HCT116 (cell line): ENCODE data around the gene TRIM50. TPM values are rescaled to one million over a fixed set of nuclear protein-coding genes. Genes with fewer than 3 reads are reported as not detected.

Experiments
- ATAC-seq: fragments of 200-7000 bp; cut with Tn5 transposase; 2 replicates; pipeline ENCODE4 v1.9.1; 2020; ENCODE audit warnings: mild to moderate bottlenecking, moderate library complexity
- BruUV-seq: library from RNA; stranded (reverse); fragments of 400-500 nt; replicated peaks from 2 replicates; lab custom pipeline; 2021; lab: Mats Ljungman, UMichigan
- CTCF ChIA-PET: fragments of 300-600 bp; sonication (Branson Sonifier 250); formaldehyde crosslinking; loops from one replicate; lab custom pipeline; 2021; ENCODE audit warnings: antibody characterized with exemption; lab: Charles Lee
- POLR2A ChIA-PET: fragments of 300-600, 350-600 bp; sonication (Branson Sonifier 250); formaldehyde crosslinking; loops from one replicate; lab custom pipeline; 2021; ENCODE audit warnings: antibody characterized with exemption; lab: Charles Lee
- RAD21 ChIA-PET, 2 experiments: fragments of 300-600 bp; sonication (Branson Sonifier 250); formaldehyde crosslinking; loops; one replicate each; lab custom pipeline; 2023; ENCODE audit warnings: low total read pairs in 2 of 2; ENCODE audit not compliant: uncharacterized antibody in 2 of 2, unreplicated experiment in 2 of 2, low non-redundant PET in 1 of 2; lab: Charles Lee
- DNase-seq: peaks from one replicate; pipeline ENCODE4 v3.0.0-alpha.2; 2010; ENCODE audit warnings: low read depth, low spot score
- H2AFZ ChIP-seq: fragments of 200-600 bp; shearing (Covaris generic), sonication (generic); 2 replicates; pipeline ENCODE4 v1.6.1; 2017; ENCODE audit warnings: low read depth, mixed run types, mixed read lengths, antibody characterized with exemption, low read length; ENCODE audit not compliant: poor library complexity, severe bottlenecking
- H3K27ac ChIP-seq: 2 replicates; pipeline ENCODE4 v1.5.1; 2012; ENCODE audit warnings: low read depth, low read length
- H3K27me3 ChIP-seq: fragments of 200-600 bp; sonication (generic); 2 replicates; pipeline ENCODE4 v1.6.1; 2016; ENCODE audit warnings: mixed run types, low read length, mixed read lengths; ENCODE audit not compliant: insufficient read depth
- H3K36me3 ChIP-seq, 2 experiments: fragments of 200-500 bp in 1 of 2; fragments of 200-600 bp in 1 of 2; sonication (Bioruptor generic) in 1 of 2; sonication (generic) in 1 of 2; 2 replicates each; pipeline versions ENCODE4 v1.5.1 to v1.6.1; 2014 to 2016; ENCODE audit warnings: low read length in 2 of 2, inconsistent platforms in 1 of 2, mixed read lengths in 1 of 2, mixed run types in 1 of 2; ENCODE audit not compliant: insufficient read depth in 2 of 2, control insufficient read depth in 1 of 2
- H3K4me1 ChIP-seq, 2 experiments: fragments of 200-600 bp in 1 of 2; sonication (generic) in 1 of 2; 2 replicates each; pipeline versions ENCODE4 v1.5.1 to v1.6.1; 2012 to 2017; ENCODE audit warnings: low read length in 2 of 2, inconsistent platforms in 1 of 2, mild to moderate bottlenecking in 1 of 2, mixed read lengths in 1 of 2, mixed run types in 1 of 2, moderate library complexity in 1 of 2; ENCODE audit not compliant: insufficient read depth in 2 of 2, control insufficient read depth in 1 of 2
- H3K4me2 ChIP-seq: fragments of 200-600 bp; sonication (generic); 2 replicates; pipeline ENCODE4 v1.6.1; 2017; ENCODE audit warnings: mixed run types, low read length, mixed read lengths
- H3K4me3 ChIP-seq, 2 experiments: fragments of 200-600 bp in 1 of 2; sonication (generic) in 1 of 2; replicated peaks in 1 of 2; 2 replicates each; pipeline ENCODE4 v1.5.1; 2011 to 2016; ENCODE audit warnings: low read length in 2 of 2, control low read depth in 1 of 2, low read depth in 1 of 2, mild to moderate bottlenecking in 1 of 2, mixed read lengths in 1 of 2, mixed run types in 1 of 2
- H3K79me2 ChIP-seq: fragments of 200-600 bp; sonication (generic); 2 replicates; pipeline ENCODE4 v1.6.1; 2017; ENCODE audit warnings: mild to moderate bottlenecking, mixed run types, low read length, moderate library complexity, mixed read lengths; ENCODE audit not compliant: insufficient read depth
- H3K9ac ChIP-seq: fragments of 200-600 bp; sonication (generic); 2 replicates; pipeline ENCODE4 v1.6.1; 2016; ENCODE audit warnings: low read length, mixed read lengths
- H3K9me2 ChIP-seq: fragments of 200-600 bp; sonication (generic), shearing (Covaris generic); 2 replicates; pipeline ENCODE4 v1.6.1; 2017; ENCODE audit warnings: mixed run types, mild to moderate bottlenecking, moderate library complexity; ENCODE audit not compliant: insufficient read depth
- H3K9me3 ChIP-seq, 2 experiments: fragments of 200-500 bp in 1 of 2; fragments of 200-600 bp in 1 of 2; sonication (Bioruptor generic) in 1 of 2; sonication (generic) in 1 of 2; 2 replicates each; pipeline ENCODE4 v1.6.1; 2014 to 2017; ENCODE audit warnings: low read length in 2 of 2, mixed read lengths in 2 of 2, inconsistent platforms in 1 of 2, low read depth in 1 of 2, mild to moderate bottlenecking in 1 of 2, mixed run types in 1 of 2, moderate library complexity in 1 of 2; ENCODE audit not compliant: control insufficient read depth in 1 of 2, insufficient read depth in 1 of 2
- H4K20me1 ChIP-seq: fragments of 200-600 bp; sonication (generic), shearing (Covaris generic); 2 replicates; pipeline ENCODE4 v1.6.1; 2017; ENCODE audit warnings: mixed run types, mild to moderate bottlenecking, moderate library complexity; ENCODE audit not compliant: insufficient read depth
- CBX3 ChIP-seq: IDR thresholded peaks from 2 replicates; pipeline ENCODE4 v1.6.1; 2012; ENCODE audit warnings: low read depth
- CEBPB ChIP-seq: IDR thresholded peaks from 2 replicates; pipeline ENCODE4 v1.6.1; 2012; ENCODE audit warnings: low read depth
- EGR1 ChIP-seq: IDR thresholded peaks from 2 replicates; pipeline ENCODE4 v1.6.1; 2012; ENCODE audit warnings: low read depth
- ELF1 ChIP-seq: IDR thresholded peaks from 2 replicates; pipeline ENCODE4 v1.6.1; 2012; ENCODE audit warnings: low read depth, borderline replicate concordance
- EZH2 ChIP-seq: fragments of 200-600 bp; sonication (generic); IDR thresholded peaks from 2 replicates; pipeline ENCODE4 v1.6.1; 2017; ENCODE audit warnings: antibody characterized with exemption, mixed run types
- POLR2AphosphoS5 ChIP-seq: IDR thresholded peaks from 2 replicates; pipeline ENCODE4 v1.6.1; 2011; ENCODE audit warnings: mild to moderate bottlenecking, low read depth, low read length, moderate library complexity
- SIN3A ChIP-seq: IDR thresholded peaks from 2 replicates; pipeline ENCODE4 v1.6.1; 2012; ENCODE audit warnings: low read depth
- TCF7L2 ChIP-seq: IDR thresholded peaks from 2 replicates; pipeline ENCODE4 v1.7.0; 2011; ENCODE audit warnings: borderline replicate concordance, inconsistent platforms; ENCODE audit not compliant: insufficient read depth, insufficient read length; ENCODE audit errors: extremely low read depth
- YY1 ChIP-seq: IDR thresholded peaks from 2 replicates; pipeline ENCODE4 v1.6.1; 2011; ENCODE audit warnings: low read length, low read depth, moderate library complexity, mild to moderate bottlenecking; ENCODE audit not compliant: insufficient replicate concordance; ENCODE audit errors: extremely low read depth
- intact Hi-C: fragments of 100-400 bp; cut with micrococcal nuclease; formaldehyde crosslinking; loops from 2 replicates; pipeline ENCODE4 v1.10.0; 2022
- total RNA-seq: library from RNA; stranded (reverse); gene quantifications from one replicate; pipeline ENCODE4 v1.2.1, GENCODE V29; 2021; ENCODE audit not compliant: unreplicated experiment
- TF ChIP-seq, protein P1 (sequence below): IDR thresholded peaks from 2 replicates; pipeline ENCODE4 v1.6.1; 2011; ENCODE audit warnings: mild to moderate bottlenecking, low read length, moderate library complexity; ENCODE audit not compliant: insufficient replicate concordance; ENCODE audit errors: extremely low read depth
- TF ChIP-seq, protein P2 (sequence below): IDR thresholded peaks from 2 replicates; pipeline ENCODE4 v1.6.1; 2012
- TF ChIP-seq, protein P3 (sequence below), 3 experiments: fragments of 200-600 bp in 1 of 3; sonication (generic) in 1 of 3; IDR thresholded peaks in 2 of 3; conservative IDR thresholded peaks in 1 of 3; 2 replicates each; pipeline ENCODE4 v1.5.1; 2012 to 2017; ENCODE audit warnings: low read depth in 2 of 3, low read length in 2 of 3, antibody characterized with exemption in 1 of 3, borderline replicate concordance in 1 of 3, control low read depth in 1 of 3, mild to moderate bottlenecking in 1 of 3, mixed read lengths in 1 of 3, mixed run types in 1 of 3, moderate library complexity in 1 of 3; ENCODE audit not compliant: insufficient read depth in 1 of 3
- TF ChIP-seq, protein P4 (sequence below): IDR thresholded peaks from 2 replicates; pipeline ENCODE4 v1.6.1; 2012

TRIM50 gene
- total RNA-seq, 1 experiment from 2014 or later = not detected

DNA sequence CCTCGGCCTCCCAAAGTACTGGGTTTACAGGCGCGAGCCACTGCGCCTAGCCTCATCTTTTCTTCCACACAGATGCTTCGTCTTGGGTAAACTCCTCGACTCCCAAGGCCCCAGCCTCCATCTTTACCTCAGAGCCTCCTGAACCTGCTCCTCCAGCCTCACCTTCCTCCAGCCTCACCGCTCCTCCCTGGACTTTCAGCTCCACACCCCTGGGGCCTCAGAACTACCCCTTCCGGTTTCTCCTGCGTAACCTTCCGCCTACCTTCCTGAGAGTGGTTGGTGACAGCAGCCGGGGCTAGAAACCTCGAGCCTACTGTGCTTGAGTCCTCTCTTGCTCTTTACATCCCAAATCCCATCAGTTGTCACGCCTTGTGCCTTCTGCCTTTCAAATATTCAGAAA lies 45.9 kb upstream of the TRIM50 start:
- H3K36me3 ChIP-seq = no peaks in the 10 kb centered on the region
- CTCF ChIA-PET = no interaction called here
- BruUV-seq = no TSS peak
- H3K4me2 ChIP-seq = no peak overlapping the region
- TF ChIP-seq, protein P1, sequence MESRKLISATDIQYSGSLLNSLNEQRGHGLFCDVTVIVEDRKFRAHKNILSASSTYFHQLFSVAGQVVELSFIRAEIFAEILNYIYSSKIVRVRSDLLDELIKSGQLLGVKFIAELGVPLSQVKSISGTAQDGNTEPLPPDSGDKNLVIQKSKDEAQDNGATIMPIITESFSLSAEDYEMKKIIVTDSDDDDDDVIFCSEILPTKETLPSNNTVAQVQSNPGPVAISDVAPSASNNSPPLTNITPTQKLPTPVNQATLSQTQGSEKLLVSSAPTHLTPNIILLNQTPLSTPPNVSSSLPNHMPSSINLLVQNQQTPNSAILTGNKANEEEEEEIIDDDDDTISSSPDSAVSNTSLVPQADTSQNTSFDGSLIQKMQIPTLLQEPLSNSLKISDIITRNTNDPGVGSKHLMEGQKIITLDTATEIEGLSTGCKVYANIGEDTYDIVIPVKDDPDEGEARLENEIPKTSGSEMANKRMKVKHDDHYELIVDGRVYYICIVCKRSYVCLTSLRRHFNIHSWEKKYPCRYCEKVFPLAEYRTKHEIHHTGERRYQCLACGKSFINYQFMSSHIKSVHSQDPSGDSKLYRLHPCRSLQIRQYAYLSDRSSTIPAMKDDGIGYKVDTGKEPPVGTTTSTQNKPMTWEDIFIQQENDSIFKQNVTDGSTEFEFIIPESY = no peak
- TF ChIP-seq EGR1 (no peak), CEBPB (no peak), YY1 (no peak)
- TF ChIP-seq, protein P2, sequence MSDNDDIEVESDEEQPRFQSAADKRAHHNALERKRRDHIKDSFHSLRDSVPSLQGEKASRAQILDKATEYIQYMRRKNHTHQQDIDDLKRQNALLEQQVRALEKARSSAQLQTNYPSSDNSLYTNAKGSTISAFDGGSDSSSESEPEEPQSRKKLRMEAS = no peak
- intact Hi-C loops = no loop called here
- ATAC-seq = no peak
- H4K20me1 ChIP-seq = no peaks in the 10 kb centered on the region
- H3K27ac ChIP-seq = no peak overlapping the region
- no peaks in the 10 kb centered on the region for H3K4me1 ChIP-seq
- RAD21 ChIA-PET = interaction anchor here in 1 of 2 experiments (0.7 kb wide), 1 partner anchor 9 kb away, joined by 3 read pairs; no protein-coding TSS in a partner anchor
- no peaks in the 10 kb centered on the region for H3K27me3 ChIP-seq
- no peaks in the 10 kb centered on the region for H3K9me2 ChIP-seq
- no peaks in the 10 kb centered on the region for H3K79me2 ChIP-seq
- POLR2A ChIA-PET = no interaction called here
- no peaks in the 10 kb centered on the region for H3K9me3 ChIP-seq
- no peak overlapping the region for H2AFZ ChIP-seq
- no peak overlapping the region for H3K9ac ChIP-seq
- DNase-seq = no peak
- no peak overlapping the region for H3K4me3 ChIP-seq

DNA sequence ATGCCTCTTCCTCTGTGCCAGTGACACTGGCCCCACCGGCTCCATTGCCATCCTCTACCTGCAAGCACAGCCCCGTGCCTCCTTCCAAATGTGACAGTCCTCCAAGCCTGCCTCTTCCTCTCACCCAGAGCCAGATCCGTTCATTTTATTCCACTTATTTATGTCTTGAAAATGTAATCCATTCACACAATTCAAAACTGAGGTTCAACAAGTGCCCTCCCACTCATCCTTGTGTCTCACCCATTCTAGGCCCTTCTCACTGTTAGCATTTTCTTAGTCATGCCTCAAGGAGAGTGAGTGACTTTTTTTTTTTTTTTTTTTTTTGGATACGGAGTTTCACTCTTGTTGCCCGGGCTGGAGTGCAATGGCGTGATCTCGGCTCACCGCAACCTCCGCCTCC lies 41.7 kb upstream of the TRIM50 start:
- POLR2A ChIA-PET = no interaction called here
- no TSS peak for BruUV-seq
- intact Hi-C loops = no loop called here
- no peak overlapping the region for H2AFZ ChIP-seq
- no peaks in the 10 kb centered on the region for H4K20me1 ChIP-seq
- no peak overlapping the region for H3K4me2 ChIP-seq
- no peaks in the 10 kb centered on the region for H3K27me3 ChIP-seq
- DNase-seq (no peak), ATAC-seq (no peak)
- H3K9ac ChIP-seq = no peak overlapping the region
- H3K27ac ChIP-seq = no peak overlapping the region
- H3K4me1 ChIP-seq = no peaks in the 10 kb centered on the region
- RAD21 ChIA-PET = no interaction called here
- CTCF ChIA-PET = no interaction called here
- no peaks in the 10 kb centered on the region for H3K79me2 ChIP-seq
- H3K9me2 ChIP-seq = no peaks in the 10 kb centered on the region
- H3K9me3 ChIP-seq = no peaks in the 10 kb centered on the region
- H3K36me3 ChIP-seq = no peaks in the 10 kb centered on the region
- no peak overlapping the region for H3K4me3 ChIP-seq
- TF ChIP-seq ELF1 (no peak), YY1 (no peak), EZH2 (no peak), TCF7L2 (no peak), SIN3A (no peak), POLR2AphosphoS5 (no peak), CEBPB (no peak), CBX3 (no peak)
- TF ChIP-seq, protein P3, sequence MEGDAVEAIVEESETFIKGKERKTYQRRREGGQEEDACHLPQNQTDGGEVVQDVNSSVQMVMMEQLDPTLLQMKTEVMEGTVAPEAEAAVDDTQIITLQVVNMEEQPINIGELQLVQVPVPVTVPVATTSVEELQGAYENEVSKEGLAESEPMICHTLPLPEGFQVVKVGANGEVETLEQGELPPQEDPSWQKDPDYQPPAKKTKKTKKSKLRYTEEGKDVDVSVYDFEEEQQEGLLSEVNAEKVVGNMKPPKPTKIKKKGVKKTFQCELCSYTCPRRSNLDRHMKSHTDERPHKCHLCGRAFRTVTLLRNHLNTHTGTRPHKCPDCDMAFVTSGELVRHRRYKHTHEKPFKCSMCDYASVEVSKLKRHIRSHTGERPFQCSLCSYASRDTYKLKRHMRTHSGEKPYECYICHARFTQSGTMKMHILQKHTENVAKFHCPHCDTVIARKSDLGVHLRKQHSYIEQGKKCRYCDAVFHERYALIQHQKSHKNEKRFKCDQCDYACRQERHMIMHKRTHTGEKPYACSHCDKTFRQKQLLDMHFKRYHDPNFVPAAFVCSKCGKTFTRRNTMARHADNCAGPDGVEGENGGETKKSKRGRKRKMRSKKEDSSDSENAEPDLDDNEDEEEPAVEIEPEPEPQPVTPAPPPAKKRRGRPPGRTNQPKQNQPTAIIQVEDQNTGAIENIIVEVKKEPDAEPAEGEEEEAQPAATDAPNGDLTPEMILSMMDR (IDR thresholded peaks at IDR 0.05 in 2 of 3, conservative IDR thresholded peaks at IDR 0.05 in 1 of 3; ENCODE audit: borderline replicate concordance in 1 of 3, insufficient read depth in 1 of 3, low read depth in 2 of 3, low read length in 2 of 3) = no peak
- TF ChIP-seq, protein P1 = no peak
- TF ChIP-seq, protein P4, sequence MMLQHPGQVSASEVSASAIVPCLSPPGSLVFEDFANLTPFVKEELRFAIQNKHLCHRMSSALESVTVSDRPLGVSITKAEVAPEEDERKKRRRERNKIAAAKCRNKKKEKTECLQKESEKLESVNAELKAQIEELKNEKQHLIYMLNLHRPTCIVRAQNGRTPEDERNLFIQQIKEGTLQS = no peak
